Right ventricle myocardium inferior (tissue), 1 donor: ENCODE measurements around the gene MTO1. TPM values are rescaled to one million over a fixed set of nuclear protein-coding genes. Genes with fewer than 3 reads are reported as not detected.

Source experiments
- total RNA-seq: library from RNA; stranded (reverse); fragmentation: NEBNext Ultra II Directional; extraction: Animal tissue kit (Norgen Biotek cat#: 25700); gene quantifications from one replicate; pipeline ENCODE4 v1.2.1, GENCODE V29; 2021
- donor health status: DM: no; HTN: yes; CAD: no; lungs with severe emphysema.

Gene MTO1
- total RNA-seq, 1 donor from 2014 or later, result 26.6 TPM

Other genes starting within 250 kb of the MTO1 start
- gene KHDC1L, start 236.2 kb upstream of the MTO1 start, total RNA-seq, result not detected
- 1.2 TPM for gene KHDC1, start 198.5 kb upstream of the MTO1 start, total RNA-seq
- gene DPPA5, start 107.5 kb upstream of the MTO1 start, total RNA-seq, result not detected
- not detected for gene KHDC3L, start 99.1 kb upstream of the MTO1 start, total RNA-seq
- not detected for gene OOEP, start 91.8 kb upstream of the MTO1 start, total RNA-seq
- 0.68 TPM for gene DDX43, start 66.9 kb upstream of the MTO1 start, total RNA-seq
- 0.92 TPM for gene CGAS, start 9.4 kb upstream of the MTO1 start, total RNA-seq
- 1,647 TPM for gene EEF1A1, start 59.3 kb downstream of the MTO1 start, total RNA-seq
- gene SLC17A5, start 192.3 kb downstream of the MTO1 start, total RNA-seq, result 5.9 TPM
- 7.3 TPM for gene CD109, start 234.5 kb downstream of the MTO1 start, total RNA-seq